HPDE6-E6E7 (cell line): Measurements from ENCODE around the gene ZCCHC14.
A peak's percentile ranks its signal among the peaks of the same experiment; 100 is the strongest.
"Not testable (repeated sequence)": the region's sequence is repeated elsewhere in the genome, so short reads cannot be mapped to it uniquely, and the experiment has no call there.

ENCODE experiments used
- DNase-seq: peaks from one replicate; pipeline ENCODE4 v3.0.0; 2011; ENCODE audit warnings: missing footprints; ENCODE audit errors: extremely low spot score

Gene ZCCHC14

GRCh38 chr16:87524407-87524806 lies 31.6 kb upstream of the ZCCHC14 start:
- no peak for DNase-seq

GRCh38 chr16:87523605-87524004 lies 30.8 kb upstream of the ZCCHC14 start:
- DNase-seq = not testable (repeated sequence)

GRCh38 chr16:87521764-87522163 lies 28.9 kb upstream of the ZCCHC14 start:
- not testable (repeated sequence) for DNase-seq

GRCh38 chr16:87519170-87519569 lies 26.3 kb upstream of the ZCCHC14 start:
- not testable (repeated sequence) for DNase-seq

GRCh38 chr16:87518430-87519051 lies 25.7 kb upstream of the ZCCHC14 start:
- DNase-seq = not testable (repeated sequence)

- peak; percentile 68 for DNase-seq
Measured at GRCh38 chr16:87517610-87518429, 25.0 kb upstream of the ZCCHC14 start.

- DNase-seq = no peak
Measured at GRCh38 chr16:87516361-87516760, 23.5 kb upstream of the ZCCHC14 start.

GRCh38 chr16:87515475-87516330 lies 22.9 kb upstream of the ZCCHC14 start:
- no peak for DNase-seq

GRCh38 chr16:87509778-87510177 lies 17.0 kb upstream of the ZCCHC14 start:
- not testable (repeated sequence) for DNase-seq

- no peak for DNase-seq
Measured at GRCh38 chr16:87507351-87508069, 14.7 kb upstream of the ZCCHC14 start.

- no peak for DNase-seq
Measured at GRCh38 chr16:87506423-87507350, 13.9 kb upstream of the ZCCHC14 start.

GRCh38 chr16:87505834-87506233 lies 13.0 kb upstream of the ZCCHC14 start:
- DNase-seq = no peak

- DNase-seq = not testable (repeated sequence)
Measured at GRCh38 chr16:87503232-87503937, 10.6 kb upstream of the ZCCHC14 start.

GRCh38 chr16:87502308-87502969 lies 9.6 kb upstream of the ZCCHC14 start:
- no peak for DNase-seq

GRCh38 chr16:87501117-87501516 lies 8.3 kb upstream of the ZCCHC14 start:
- no peak for DNase-seq

GRCh38 chr16:87499189-87499486 lies 6.3 kb upstream of the ZCCHC14 start:
- DNase-seq = no peak

- no peak for DNase-seq
Measured at GRCh38 chr16:87498324-87499188, 5.7 kb upstream of the ZCCHC14 start.

GRCh38 chr16:87497767-87498290 lies 5.0 kb upstream of the ZCCHC14 start:
- not testable (repeated sequence) for DNase-seq
